Endothelial cell of umbilical vein (primary cell): ENCODE measurements around the gene PLCH1. TPM values are rescaled to one million over a fixed set of nuclear protein-coding genes. Genes with fewer than 3 reads are reported as not detected.

Experiments used
- BruUV-seq: library from RNA; stranded (reverse); fragments of 400-500 nt; replicated peaks from 2 replicates; lab custom pipeline; 2021; lab: Mats Ljungman, UMichigan
- CTCF ChIA-PET: fragments of 300-600, 350-600 bp; sonication (Branson Sonifier 250); formaldehyde crosslinking; loops from one replicate; lab custom pipeline; 2021; ENCODE audit warnings: antibody characterized with exemption, inconsistent platforms; lab: Charles Lee
- POLR2A ChIA-PET: fragments of 300-600, 350-600 bp; sonication (Branson Sonifier 250); formaldehyde crosslinking; loops from one replicate; lab custom pipeline; 2021; ENCODE audit warnings: antibody characterized with exemption, inconsistent platforms; lab: Charles Lee
- DNase-seq: peaks from one replicate; pipeline ENCODE4 v3.0.0-alpha.2; 2011; ENCODE audit warnings: low read depth, low spot score
- FAIRE-seq: peaks from 2 replicates; lab custom pipeline; 2011; peaks lifted over from hg19 to GRCh38; lab: Jason Lieb, UNC
- H2AFZ ChIP-seq: 2 replicates; pipeline ENCODE4 v1.6.0; 2012; ENCODE audit warnings: low read depth, low read length, control low read depth, inconsistent platforms
- H3K27ac ChIP-seq: 2 replicates; pipeline ENCODE4 v1.5.1; 2011; ENCODE audit warnings: low read depth, mild to moderate bottlenecking, control low read depth, low read length, moderate library complexity; ENCODE audit not compliant: insufficient read depth
- H3K27me3 ChIP-seq, 2 experiments: 2 replicates each; pipeline versions ENCODE4 v1.6.0 to v1.6.1; 2011; ENCODE audit warnings: low read length in 2 of 2, mixed read lengths in 1 of 2; ENCODE audit not compliant: control insufficient read depth in 2 of 2, insufficient read depth in 2 of 2
- H3K36me3 ChIP-seq, 2 experiments: 2 replicates in 1 of 2; 3 replicates in 1 of 2; pipeline ENCODE4 v1.5.1; 2011; ENCODE audit warnings: low read length in 2 of 2, mild to moderate bottlenecking in 1 of 2, moderate library complexity in 1 of 2; ENCODE audit not compliant: control insufficient read depth in 2 of 2, insufficient read depth in 2 of 2; ENCODE audit errors: extremely low read depth in 1 of 2
- H3K4me1 ChIP-seq: 3 replicates; pipeline ENCODE4 v1.5.1; 2011; ENCODE audit warnings: mild to moderate bottlenecking, low read length; ENCODE audit not compliant: control insufficient read depth, insufficient read depth; ENCODE audit errors: extremely low read depth
- H3K4me2 ChIP-seq: 2 replicates; pipeline ENCODE4 v1.6.1; 2011; ENCODE audit warnings: low read length, control low read depth, mixed read lengths; ENCODE audit not compliant: insufficient read depth
- H3K4me3 ChIP-seq, 3 experiments: fragments of 200-600 bp in 1 of 3; sonication (generic), shearing (Covaris generic) in 1 of 3; replicated peaks in 1 of 3; 2 replicates each; pipeline ENCODE4 v1.5.1; 2011 to 2016; ENCODE audit warnings: control low read depth in 3 of 3, low read length in 3 of 3, mild to moderate bottlenecking in 2 of 3, inconsistent platforms in 1 of 3, low read depth in 1 of 3, moderate library complexity in 1 of 3; ENCODE audit not compliant: insufficient read depth in 1 of 3
- H3K79me2 ChIP-seq: 2 replicates; pipeline ENCODE4 v1.6.0; 2012; ENCODE audit warnings: low read length, inconsistent platforms; ENCODE audit not compliant: control insufficient read depth, insufficient read depth
- H3K9ac ChIP-seq: replicated peaks from 2 replicates; pipeline ENCODE3; 2011; ENCODE audit warnings: low read length, control low read depth; ENCODE audit not compliant: insufficient read depth; ENCODE audit errors: extremely low read depth
- H3K9me1 ChIP-seq: replicated peaks from 3 replicates; pipeline ENCODE4 v1.6.0; 2011; ENCODE audit warnings: mild to moderate bottlenecking, low read length; ENCODE audit not compliant: control insufficient read depth, insufficient read depth; ENCODE audit errors: extremely low read depth
- H3K9me3 ChIP-seq: replicated peaks from 2 replicates; pipeline ENCODE4 v1.5.1; 2012; ENCODE audit warnings: low read length, inconsistent platforms; ENCODE audit not compliant: control insufficient read depth, insufficient read depth
- H4K20me1 ChIP-seq: replicated peaks from 2 replicates; pipeline ENCODE3; 2011; ENCODE audit warnings: mild to moderate bottlenecking, low read length; ENCODE audit not compliant: control insufficient read depth, insufficient read depth; ENCODE audit errors: extremely low read depth
- CTCF ChIP-seq, 2 donors: IDR thresholded peaks; 1 replicate in 1 of 2; 2 replicates in 1 of 2; pipeline ENCODE4 v1.5.1; 2011; ENCODE audit warnings: low read length in 2 of 2, mild to moderate bottlenecking in 2 of 2, moderate library complexity in 2 of 2, control low read depth in 1 of 2, inconsistent platforms in 1 of 2, low read depth in 1 of 2; ENCODE audit not compliant: insufficient read depth in 1 of 2; ENCODE audit errors: extremely low read depth in 1 of 2
- FOS ChIP-seq: IDR thresholded peaks from 2 replicates; pipeline ENCODE4 v1.6.1; 2011; ENCODE audit warnings: mild to moderate bottlenecking, low read length, moderate library complexity, borderline replicate concordance; ENCODE audit not compliant: insufficient read depth
- JUN ChIP-seq: IDR thresholded peaks from 2 replicates; pipeline ENCODE4 v1.6.1; 2011; ENCODE audit warnings: borderline replicate concordance, low read depth; ENCODE audit not compliant: insufficient read length, insufficient read depth
- MAX ChIP-seq: IDR thresholded peaks from 2 replicates; pipeline ENCODE4 v1.6.1; 2011; ENCODE audit not compliant: insufficient read depth, insufficient read length
- MYC ChIP-seq: IDR thresholded peaks from one replicate; pipeline ENCODE4 v1.6.1; 2011; ENCODE audit warnings: mild to moderate bottlenecking, low read depth, low read length
- POLR2A ChIP-seq: IDR thresholded peaks from 2 replicates; pipeline ENCODE4 v1.6.1; 2012; ENCODE audit warnings: low read depth, mild to moderate bottlenecking, control low read depth, low read length
- POLR2AphosphoS5 ChIP-seq: IDR thresholded peaks from 2 replicates; pipeline ENCODE4 v1.6.1; 2012; ENCODE audit warnings: low read depth, mild to moderate bottlenecking, control low read depth, low read length, moderate library complexity; ENCODE audit not compliant: insufficient read depth
- dilution Hi-C: fragments of 300-500 bp; cut with MboI; formaldehyde crosslinking; loops from one replicate; pipeline ENCODE4 v1.15.0; 2019; ENCODE audit warnings: low sequenced_read_pairs; ENCODE audit not compliant: extremely low pct_ligation_motif_present
- intact Hi-C: fragments of 100-400 bp; cut with micrococcal nuclease; formaldehyde crosslinking; loops from one replicate; pipeline ENCODE4 v1.10.0; 2022
- polyA plus RNA-seq, 4 experiments: library from polyadenylated mRNA; depleted of rRNA in 3 of 4; stranded (reverse) in 3 of 4; unstranded in 1 of 4; fragments of >200 nt; gene quantifications; 2 replicates each; pipeline versions ENCODE4 v1.2.1 to v1.2.3, GENCODE V29; 2011 to 2012; ENCODE audit warnings: missing spikeins in 1 of 4
- total RNA-seq: library from RNA; stranded (reverse); gene quantifications from 2 replicates; pipeline ENCODE4 v1.2.3, GENCODE V29; 2021

PLCH1 gene
- total and polyA plus RNA-seq, 2 donors (not counting 3 experiments of a cell fraction or from before 2014, with no cell fraction given) = 0.03 TPM; not detected in 1

DNA sequence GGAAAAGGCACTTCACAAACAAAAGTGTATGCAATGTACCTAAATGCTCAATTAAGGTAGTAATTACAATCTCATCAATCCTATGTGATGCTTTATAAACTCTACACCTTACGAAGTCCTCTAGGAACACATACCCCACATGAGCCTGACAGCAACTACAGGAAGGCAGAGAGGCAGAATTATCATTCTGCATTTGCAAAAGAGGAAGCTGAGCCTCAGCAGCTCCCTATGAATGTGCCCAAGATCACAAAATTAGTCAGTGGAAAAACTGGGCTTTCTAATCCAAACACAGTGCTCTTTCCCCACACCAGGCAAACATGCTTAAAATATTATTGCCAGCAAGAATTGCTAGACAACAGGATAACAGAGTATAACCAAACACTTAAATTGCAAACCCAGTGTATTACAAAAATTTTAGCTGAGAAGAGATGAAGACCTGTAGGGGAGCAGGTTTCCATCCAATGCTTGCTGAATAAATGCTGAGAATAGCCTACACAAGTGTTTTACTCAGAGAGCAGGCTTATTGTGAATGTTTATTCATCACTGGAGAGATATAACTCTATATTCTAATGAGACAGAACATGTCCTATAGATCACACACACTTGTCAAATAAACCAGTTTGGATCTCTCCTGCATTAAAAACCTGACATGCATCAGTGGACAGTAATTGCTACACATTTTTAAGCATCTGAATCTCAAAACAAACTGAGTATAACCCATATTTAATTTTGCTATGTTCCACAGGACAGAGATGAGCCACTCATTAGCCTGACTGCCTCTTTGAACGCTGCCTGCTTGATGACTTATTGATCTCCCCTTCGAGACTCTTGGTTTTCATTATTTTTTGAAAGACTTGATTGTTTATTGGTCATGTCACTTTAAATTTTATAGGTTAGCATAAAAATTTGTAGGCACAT, 62.2 kb downstream of the PLCH1 start:
- no peaks in the 10 kb centered on the region for H4K20me1 ChIP-seq
- no peak overlapping the region for H3K9ac ChIP-seq
- no peaks in the 10 kb centered on the region for H3K36me3 ChIP-seq
- no peaks in the 10 kb centered on the region for H3K27me3 ChIP-seq
- H3K4me2 ChIP-seq = no peak overlapping the region
- H3K4me1 ChIP-seq = no peaks in the 10 kb centered on the region
- no TSS peak for BruUV-seq
- H3K27ac ChIP-seq = no peak overlapping the region
- intact Hi-C loops (no loop called here), dilution Hi-C loops (no loop called here)
- no peak for TF ChIP-seq POLR2AphosphoS5
- no peak for TF ChIP-seq MYC
- no peak for TF ChIP-seq MAX
- no peak for TF ChIP-seq CTCF (IDR thresholded peaks at IDR 0.05; ENCODE audit: extremely low read depth in 1 of 2, insufficient read depth in 1 of 2, low read depth in 1 of 2, low read length in 2 of 2)
- TF ChIP-seq POLR2A = no peak
- TF ChIP-seq JUN = no peak
- TF ChIP-seq FOS = no peak
- DNase-seq (no peak), FAIRE-seq (no peak)
- no peak overlapping the region for H3K4me3 ChIP-seq
- ChIA-PET CTCF (interaction anchor here (0.9 to 1.2 kb wide), 2 partner anchors 19 to 20 kb away, joined by 3 to 5 read pairs; no protein-coding TSS in a partner anchor), POLR2A (no interaction called here)
- H3K9me1 ChIP-seq = no peaks in the 10 kb centered on the region
- no peaks in the 10 kb centered on the region for H3K9me3 ChIP-seq
- H3K79me2 ChIP-seq = no peaks in the 10 kb centered on the region
- H2AFZ ChIP-seq = no peak overlapping the region
